GM23338 (cell line): ENCODE results near the gene NRIP1. TPM values are rescaled to one million over a fixed set of nuclear protein-coding genes. Genes with fewer than 3 reads are reported as not detected.

ENCODE experiments used
- ATAC-seq: fragments of 200-7000 bp; cut with Tn5 transposase; 3 replicates; pipeline ENCODE4 v1.9.1; 2020
- DNase-seq: peaks from one replicate; pipeline ENCODE4 v3.0.0-alpha.2; 2015; ENCODE audit warnings: low spot score
- H2AFZ ChIP-seq: fragments of 200-600 bp; sonication (generic); 2 replicates; pipeline ENCODE4 v1.8.0; 2016; ENCODE audit warnings: antibody characterized with exemption, mild to moderate bottlenecking, moderate library complexity
- H3F3A ChIP-seq: fragments of 200-600 bp; sonication (generic); replicated peaks from 2 replicates; pipeline ENCODE4 v1.8.0; 2017; ENCODE audit warnings: antibody characterized with exemption, mixed run types, low read depth
- H3K27ac ChIP-seq: fragments of 200-600 bp; sonication (generic); 2 replicates; pipeline ENCODE4 v1.6.1; 2016; ENCODE audit warnings: low read depth
- H3K27me3 ChIP-seq: fragments of 200-600 bp; sonication (generic); 2 replicates; pipeline ENCODE4 v1.8.0; 2016; ENCODE audit warnings: mild to moderate bottlenecking, mixed run types, moderate library complexity; ENCODE audit not compliant: insufficient read depth
- H3K36me3 ChIP-seq: fragments of 200-600 bp; sonication (generic); 2 replicates; pipeline ENCODE4 v1.8.0; 2016; ENCODE audit warnings: mild to moderate bottlenecking; ENCODE audit not compliant: insufficient read depth
- H3K4me1 ChIP-seq: fragments of 200-600 bp; sonication (generic); 2 replicates; pipeline ENCODE4 v1.8.0; 2016; ENCODE audit warnings: mild to moderate bottlenecking, moderate library complexity; ENCODE audit not compliant: insufficient read depth
- H3K4me2 ChIP-seq: fragments of 200-600 bp; sonication (generic); 2 replicates; pipeline ENCODE4 v1.7.1; 2017; ENCODE audit warnings: mixed run types
- H3K4me3 ChIP-seq: fragments of 200-600 bp; sonication (generic); 2 replicates; pipeline ENCODE4 v1.6.1; 2016; ENCODE audit warnings: mixed run types
- H3K79me2 ChIP-seq: fragments of 200-600 bp; sonication (generic); replicated peaks from 2 replicates; pipeline ENCODE4 v1.8.0; 2017; ENCODE audit warnings: mild to moderate bottlenecking; ENCODE audit not compliant: insufficient read depth
- H3K9me2 ChIP-seq: fragments of 200-600 bp; sonication (generic); 2 replicates; pipeline ENCODE4 v1.8.0; 2017; ENCODE audit not compliant: insufficient read depth
- H4K20me1 ChIP-seq: fragments of 200-600 bp; sonication (generic); replicated peaks from 2 replicates; pipeline ENCODE4 v1.8.0; 2017; ENCODE audit warnings: mild to moderate bottlenecking; ENCODE audit not compliant: insufficient read depth
- H3K27ac Mint-ChIP-seq: 2 replicates; pipeline ENCODE4 v1.8.0; 2020; ENCODE audit warnings: inconsistent platforms, mild to moderate bottlenecking, moderate library complexity, mixed read lengths
- H3K27me3 Mint-ChIP-seq: 3 replicates; pipeline ENCODE4 v1.8.0; 2022; ENCODE audit warnings: low read depth, mild to moderate bottlenecking, moderate library complexity, mixed read lengths, inconsistent platforms; ENCODE audit not compliant: insufficient read depth, poor library complexity
- H3K36me3 Mint-ChIP-seq: 3 replicates; pipeline ENCODE4 v1.8.0; 2021; ENCODE audit warnings: low read depth, mild to moderate bottlenecking, inconsistent platforms, moderate library complexity, mixed read lengths
- H3K4me1 Mint-ChIP-seq: 3 replicates; pipeline ENCODE4 v1.8.0; 2020; ENCODE audit warnings: mild to moderate bottlenecking, inconsistent platforms, mixed read lengths
- H3K4me3 Mint-ChIP-seq: 3 replicates; pipeline ENCODE4 v1.8.0; 2021; ENCODE audit warnings: moderate library complexity, mild to moderate bottlenecking, inconsistent platforms, mixed read lengths
- H3K9me3 Mint-ChIP-seq: 3 replicates; pipeline ENCODE4 v1.8.0; 2020; ENCODE audit warnings: moderate library complexity, mild to moderate bottlenecking, inconsistent platforms, mixed read lengths
- CREB1 ChIP-seq: fragments of 250-450 bp; sonication (Bioruptor Pico); IDR thresholded peaks from 2 replicates; pipeline ENCODE4 v1.5.0; 2020; ENCODE audit warnings: low read depth, mild to moderate bottlenecking, moderate library complexity
- EZH2 ChIP-seq: fragments of 200-600 bp; sonication (generic); IDR thresholded peaks from one replicate; pipeline ENCODE4 v1.8.0; 2017; ENCODE audit warnings: antibody characterized with exemption, mild to moderate bottlenecking, low read depth; ENCODE audit not compliant: unreplicated experiment
- EZH2phosphoT487 ChIP-seq: fragments of 200-600 bp; sonication (generic); IDR thresholded peaks from one replicate; pipeline ENCODE4 v1.8.1; 2018; ENCODE audit warnings: antibody characterized with exemption; ENCODE audit not compliant: unreplicated experiment
- JUNB ChIP-seq: IDR thresholded peaks from one replicate; pipeline ENCODE4 v1.6.1; 2016; ENCODE audit warnings: antibody characterized with exemption; ENCODE audit not compliant: unreplicated experiment
- NANOG ChIP-seq: IDR thresholded peaks from 2 replicates; pipeline ENCODE4 v1.6.1; 2016; ENCODE audit warnings: antibody characterized with exemption, borderline replicate concordance
- POLR2AphosphoS5 ChIP-seq: IDR thresholded peaks from 2 replicates; pipeline ENCODE4 v1.6.1; 2016; ENCODE audit warnings: antibody characterized with exemption, low read depth
- STAT1 ChIP-seq: IDR thresholded peaks from one replicate; pipeline ENCODE4 v1.6.1; 2016; ENCODE audit warnings: antibody characterized with exemption; ENCODE audit not compliant: unreplicated experiment
- ZNF114 ChIP-seq: fragments of 250-450 bp; sonication (Bioruptor Pico); IDR thresholded peaks from 2 replicates; pipeline ENCODE4 v1.5.0; 2020; ENCODE audit warnings: mild to moderate bottlenecking, moderate library complexity
- ZNF331 ChIP-seq: fragments of 250-450 bp; sonication (Bioruptor Pico); IDR thresholded peaks from 2 replicates; pipeline ENCODE4 v1.5.0; 2020; ENCODE audit warnings: low read depth, mild to moderate bottlenecking, moderate library complexity
- polyA plus RNA-seq: library from polyadenylated mRNA; unstranded; fragments of >200 nt; fragmentation: Nextera tagmentation; extraction: Ambion mirVana; gene quantifications from 2 replicates; pipeline ENCODE4 v1.2.1, GENCODE V29; 2016
- total RNA-seq: library from RNA; depleted of rRNA; stranded (reverse); fragments of >200 nt; shearing (Covaris generic); gene quantifications from 2 replicates; pipeline ENCODE4 v1.2.3, GENCODE V29; 2014
- TF ChIP-seq, protein P1 (sequence below): fragments of 250-450 bp; sonication (Bioruptor Pico); IDR thresholded peaks from 2 replicates; pipeline ENCODE4 v1.5.0; 2020; ENCODE audit warnings: mild to moderate bottlenecking, moderate library complexity
- TF ChIP-seq, protein P2 (sequence below): IDR thresholded peaks from one replicate; pipeline ENCODE4 v1.6.1; 2018; ENCODE audit warnings: antibody characterized with exemption; ENCODE audit not compliant: unreplicated experiment
- TF ChIP-seq, protein P3 (sequence below): IDR thresholded peaks from 2 replicates; pipeline ENCODE4 v1.6.1; 2016; ENCODE audit warnings: antibody characterized with exemption
- TF ChIP-seq, protein P4 (sequence below), 2 experiments: fragments of 200-600 bp in 1 of 2; sonication (generic) in 1 of 2; conservative IDR thresholded peaks; 2 replicates each; pipeline versions ENCODE4 v1.5.1 to v1.6.1; 2016 to 2017; ENCODE audit warnings: antibody characterized with exemption in 2 of 2, low read depth in 2 of 2, mild to moderate bottlenecking in 2 of 2, moderate library complexity in 1 of 2

Gene NRIP1
- total and polyA plus RNA-seq, 2 experiments from 2014 or later: 3.0 to 9.0 TPM

DNA sequence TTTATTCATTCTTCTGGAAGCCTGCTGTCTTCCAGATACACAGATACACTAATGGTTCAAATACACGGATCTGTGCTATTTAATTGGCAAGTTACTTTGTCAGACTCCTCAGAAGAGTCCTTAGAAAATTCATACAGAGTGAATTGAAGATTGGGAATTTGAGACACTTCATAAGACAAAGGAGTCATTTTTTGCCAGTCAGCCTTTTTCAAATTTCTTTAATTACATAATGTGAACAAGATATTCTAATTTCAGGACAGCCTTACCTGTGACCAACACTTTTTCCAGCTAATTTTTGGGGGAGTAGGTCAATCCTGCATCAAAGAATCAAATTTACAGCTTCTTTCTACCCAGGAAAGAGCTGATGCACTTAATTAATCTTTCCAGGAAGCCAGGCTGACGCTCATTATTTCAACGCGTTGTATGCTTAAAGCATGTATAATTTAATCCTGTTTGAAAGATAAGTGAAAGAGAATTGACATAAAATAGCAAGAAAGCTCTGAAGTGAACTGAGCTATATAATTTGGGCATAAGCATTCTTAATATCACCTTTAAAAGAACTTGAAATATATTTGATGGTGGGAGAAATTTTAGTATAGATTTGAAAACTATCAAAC is 12.8 kb upstream of the NRIP1 start:
- H3K79me2 ChIP-seq: no peaks in the 10 kb centered on the region
- H3K4me3 Mint-ChIP-seq: no peak overlapping the region
- no peaks in the 10 kb centered on the region for H3K9me3 Mint-ChIP-seq

More for the DNA sequence above, 12.8 kb upstream of the NRIP1 start:
- Histone ChIP-seq H3K36me3 (no peaks in the 10 kb centered on the region), H4K20me1 (no peaks in the 10 kb centered on the region), H3K9me2 (no peaks in the 10 kb centered on the region), H3K27me3 (no peaks in the 10 kb centered on the region), H3K27ac (no peak overlapping the region), H3K4me3 (no peak overlapping the region), H3F3A (no peaks in the 10 kb centered on the region), H2AFZ (no peak overlapping the region), H3K4me1 (no peaks in the 10 kb centered on the region), H3K4me2 (no peak overlapping the region)
- ATAC-seq (no peak), DNase-seq (no peak)
- TF ChIP-seq, protein P1, sequence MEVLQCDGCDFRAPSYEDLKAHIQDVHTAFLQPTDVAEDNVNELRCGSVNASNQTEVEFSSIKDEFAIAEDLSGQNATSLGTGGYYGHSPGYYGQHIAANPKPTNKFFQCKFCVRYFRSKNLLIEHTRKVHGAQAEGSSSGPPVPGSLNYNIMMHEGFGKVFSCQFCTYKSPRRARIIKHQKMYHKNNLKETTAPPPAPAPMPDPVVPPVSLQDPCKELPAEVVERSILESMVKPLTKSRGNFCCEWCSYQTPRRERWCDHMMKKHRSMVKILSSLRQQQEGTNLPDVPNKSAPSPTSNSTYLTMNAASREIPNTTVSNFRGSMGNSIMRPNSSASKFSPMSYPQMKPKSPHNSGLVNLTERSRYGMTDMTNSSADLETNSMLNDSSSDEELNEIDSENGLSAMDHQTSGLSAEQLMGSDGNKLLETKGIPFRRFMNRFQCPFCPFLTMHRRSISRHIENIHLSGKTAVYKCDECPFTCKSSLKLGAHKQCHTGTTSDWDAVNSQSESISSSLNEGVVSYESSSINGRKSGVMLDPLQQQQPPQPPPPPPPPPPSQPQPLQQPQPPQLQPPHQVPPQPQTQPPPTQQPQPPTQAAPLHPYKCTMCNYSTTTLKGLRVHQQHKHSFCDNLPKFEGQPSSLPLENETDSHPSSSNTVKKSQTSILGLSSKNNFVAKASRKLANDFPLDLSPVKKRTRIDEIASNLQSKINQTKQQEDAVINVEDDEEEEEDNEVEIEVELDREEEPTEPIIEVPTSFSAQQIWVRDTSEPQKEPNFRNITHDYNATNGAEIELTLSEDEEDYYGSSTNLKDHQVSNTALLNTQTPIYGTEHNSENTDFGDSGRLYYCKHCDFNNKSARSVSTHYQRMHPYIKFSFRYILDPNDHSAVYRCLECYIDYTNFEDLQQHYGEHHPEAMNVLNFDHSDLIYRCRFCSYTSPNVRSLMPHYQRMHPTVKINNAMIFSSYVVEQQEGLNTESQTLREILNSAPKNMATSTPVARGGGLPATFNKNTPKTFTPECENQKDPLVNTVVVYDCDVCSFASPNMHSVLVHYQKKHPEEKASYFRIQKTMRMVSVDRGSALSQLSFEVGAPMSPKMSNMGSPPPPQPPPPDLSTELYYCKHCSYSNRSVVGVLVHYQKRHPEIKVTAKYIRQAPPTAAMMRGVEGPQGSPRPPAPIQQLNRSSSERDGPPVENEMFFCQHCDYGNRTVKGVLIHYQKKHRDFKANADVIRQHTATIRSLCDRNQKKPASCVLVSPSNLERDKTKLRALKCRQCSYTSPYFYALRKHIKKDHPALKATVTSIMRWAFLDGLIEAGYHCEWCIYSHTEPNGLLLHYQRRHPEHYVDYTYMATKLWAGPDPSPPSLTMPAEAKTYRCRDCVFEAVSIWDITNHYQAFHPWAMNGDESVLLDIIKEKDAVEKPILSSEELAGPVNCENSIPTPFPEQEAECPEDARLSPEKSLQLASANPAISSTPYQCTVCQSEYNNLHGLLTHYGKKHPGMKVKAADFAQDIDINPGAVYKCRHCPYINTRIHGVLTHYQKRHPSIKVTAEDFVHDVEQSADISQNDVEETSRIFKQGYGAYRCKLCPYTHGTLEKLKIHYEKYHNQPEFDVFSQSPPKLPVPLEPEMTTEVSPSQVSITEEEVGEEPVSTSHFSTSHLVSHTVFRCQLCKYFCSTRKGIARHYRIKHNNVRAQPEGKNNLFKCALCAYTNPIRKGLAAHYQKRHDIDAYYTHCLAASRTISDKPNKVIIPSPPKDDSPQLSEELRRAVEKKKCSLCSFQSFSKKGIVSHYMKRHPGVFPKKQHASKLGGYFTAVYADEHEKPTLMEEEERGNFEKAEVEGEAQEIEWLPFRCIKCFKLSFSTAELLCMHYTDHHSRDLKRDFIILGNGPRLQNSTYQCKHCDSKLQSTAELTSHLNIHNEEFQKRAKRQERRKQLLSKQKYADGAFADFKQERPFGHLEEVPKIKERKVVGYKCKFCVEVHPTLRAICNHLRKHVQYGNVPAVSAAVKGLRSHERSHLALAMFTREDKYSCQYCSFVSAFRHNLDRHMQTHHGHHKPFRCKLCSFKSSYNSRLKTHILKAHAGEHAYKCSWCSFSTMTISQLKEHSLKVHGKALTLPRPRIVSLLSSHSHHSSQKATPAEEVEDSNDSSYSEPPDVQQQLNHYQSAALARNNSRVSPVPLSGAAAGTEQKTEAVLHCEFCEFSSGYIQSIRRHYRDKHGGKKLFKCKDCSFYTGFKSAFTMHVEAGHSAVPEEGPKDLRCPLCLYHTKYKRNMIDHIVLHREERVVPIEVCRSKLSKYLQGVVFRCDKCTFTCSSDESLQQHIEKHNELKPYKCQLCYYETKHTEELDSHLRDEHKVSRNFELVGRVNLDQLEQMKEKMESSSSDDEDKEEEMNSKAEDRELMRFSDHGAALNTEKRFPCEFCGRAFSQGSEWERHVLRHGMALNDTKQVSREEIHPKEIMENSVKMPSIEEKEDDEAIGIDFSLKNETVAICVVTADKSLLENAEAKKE (CRISPR knock-in tag): no peak
- TF ChIP-seq EZH2: no peak
- TF ChIP-seq, protein P2, sequence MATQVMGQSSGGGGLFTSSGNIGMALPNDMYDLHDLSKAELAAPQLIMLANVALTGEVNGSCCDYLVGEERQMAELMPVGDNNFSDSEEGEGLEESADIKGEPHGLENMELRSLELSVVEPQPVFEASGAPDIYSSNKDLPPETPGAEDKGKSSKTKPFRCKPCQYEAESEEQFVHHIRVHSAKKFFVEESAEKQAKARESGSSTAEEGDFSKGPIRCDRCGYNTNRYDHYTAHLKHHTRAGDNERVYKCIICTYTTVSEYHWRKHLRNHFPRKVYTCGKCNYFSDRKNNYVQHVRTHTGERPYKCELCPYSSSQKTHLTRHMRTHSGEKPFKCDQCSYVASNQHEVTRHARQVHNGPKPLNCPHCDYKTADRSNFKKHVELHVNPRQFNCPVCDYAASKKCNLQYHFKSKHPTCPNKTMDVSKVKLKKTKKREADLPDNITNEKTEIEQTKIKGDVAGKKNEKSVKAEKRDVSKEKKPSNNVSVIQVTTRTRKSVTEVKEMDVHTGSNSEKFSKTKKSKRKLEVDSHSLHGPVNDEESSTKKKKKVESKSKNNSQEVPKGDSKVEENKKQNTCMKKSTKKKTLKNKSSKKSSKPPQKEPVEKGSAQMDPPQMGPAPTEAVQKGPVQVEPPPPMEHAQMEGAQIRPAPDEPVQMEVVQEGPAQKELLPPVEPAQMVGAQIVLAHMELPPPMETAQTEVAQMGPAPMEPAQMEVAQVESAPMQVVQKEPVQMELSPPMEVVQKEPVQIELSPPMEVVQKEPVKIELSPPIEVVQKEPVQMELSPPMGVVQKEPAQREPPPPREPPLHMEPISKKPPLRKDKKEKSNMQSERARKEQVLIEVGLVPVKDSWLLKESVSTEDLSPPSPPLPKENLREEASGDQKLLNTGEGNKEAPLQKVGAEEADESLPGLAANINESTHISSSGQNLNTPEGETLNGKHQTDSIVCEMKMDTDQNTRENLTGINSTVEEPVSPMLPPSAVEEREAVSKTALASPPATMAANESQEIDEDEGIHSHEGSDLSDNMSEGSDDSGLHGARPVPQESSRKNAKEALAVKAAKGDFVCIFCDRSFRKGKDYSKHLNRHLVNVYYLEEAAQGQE: no peak
- no peak for TF ChIP-seq JUNB
- no peak for TF ChIP-seq ZNF114 (CRISPR knock-in tag)
- TF ChIP-seq NANOG: no peak
- TF ChIP-seq ZNF331 (CRISPR knock-in tag): no peak
- TF ChIP-seq POLR2AphosphoS5: no peak
- TF ChIP-seq, protein P3, sequence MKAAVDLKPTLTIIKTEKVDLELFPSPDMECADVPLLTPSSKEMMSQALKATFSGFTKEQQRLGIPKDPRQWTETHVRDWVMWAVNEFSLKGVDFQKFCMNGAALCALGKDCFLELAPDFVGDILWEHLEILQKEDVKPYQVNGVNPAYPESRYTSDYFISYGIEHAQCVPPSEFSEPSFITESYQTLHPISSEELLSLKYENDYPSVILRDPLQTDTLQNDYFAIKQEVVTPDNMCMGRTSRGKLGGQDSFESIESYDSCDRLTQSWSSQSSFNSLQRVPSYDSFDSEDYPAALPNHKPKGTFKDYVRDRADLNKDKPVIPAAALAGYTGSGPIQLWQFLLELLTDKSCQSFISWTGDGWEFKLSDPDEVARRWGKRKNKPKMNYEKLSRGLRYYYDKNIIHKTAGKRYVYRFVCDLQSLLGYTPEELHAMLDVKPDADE: no peak
- TF ChIP-seq, protein P4, sequence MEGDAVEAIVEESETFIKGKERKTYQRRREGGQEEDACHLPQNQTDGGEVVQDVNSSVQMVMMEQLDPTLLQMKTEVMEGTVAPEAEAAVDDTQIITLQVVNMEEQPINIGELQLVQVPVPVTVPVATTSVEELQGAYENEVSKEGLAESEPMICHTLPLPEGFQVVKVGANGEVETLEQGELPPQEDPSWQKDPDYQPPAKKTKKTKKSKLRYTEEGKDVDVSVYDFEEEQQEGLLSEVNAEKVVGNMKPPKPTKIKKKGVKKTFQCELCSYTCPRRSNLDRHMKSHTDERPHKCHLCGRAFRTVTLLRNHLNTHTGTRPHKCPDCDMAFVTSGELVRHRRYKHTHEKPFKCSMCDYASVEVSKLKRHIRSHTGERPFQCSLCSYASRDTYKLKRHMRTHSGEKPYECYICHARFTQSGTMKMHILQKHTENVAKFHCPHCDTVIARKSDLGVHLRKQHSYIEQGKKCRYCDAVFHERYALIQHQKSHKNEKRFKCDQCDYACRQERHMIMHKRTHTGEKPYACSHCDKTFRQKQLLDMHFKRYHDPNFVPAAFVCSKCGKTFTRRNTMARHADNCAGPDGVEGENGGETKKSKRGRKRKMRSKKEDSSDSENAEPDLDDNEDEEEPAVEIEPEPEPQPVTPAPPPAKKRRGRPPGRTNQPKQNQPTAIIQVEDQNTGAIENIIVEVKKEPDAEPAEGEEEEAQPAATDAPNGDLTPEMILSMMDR (conservative IDR thresholded peaks at IDR 0.05; ENCODE audit: low read depth in 2 of 2): no peak
- TF ChIP-seq EZH2phosphoT487: no peak
- no peak for TF ChIP-seq STAT1
- TF ChIP-seq CREB1 (CRISPR knock-in tag): no peak
- Mint-ChIP-seq H3K27ac (no peak overlapping the region), H3K4me1 (no peaks in the 10 kb centered on the region), H3K36me3 (no peaks in the 10 kb centered on the region), H3K27me3 (peaks cover 3% of the 10 kb centered on the region)
